COLO829 (cell line): ENCODE data around the gene APP.
"Not testable (repeated sequence)": the region's sequence is repeated elsewhere in the genome, so short reads cannot be mapped to it uniquely, and the experiment has no call there.

Source experiments
- DNase-seq: peaks from one replicate; pipeline ENCODE4 v3.0.0; 2012; ENCODE audit warnings: low spot score

Gene APP

GRCh38 chr21:25938658-25939395, 231.7 kb downstream of the APP start:
- no peak for DNase-seq

- DNase-seq, result peak; percentile 61
Observed at GRCh38 chr21:25936776-25937175, 233.8 kb downstream of the APP start.

- DNase-seq, result no peak
Observed at GRCh38 chr21:25934771-25935224, 235.8 kb downstream of the APP start.

GRCh38 chr21:25934130-25934529, 236.4 kb downstream of the APP start:
- no peak for DNase-seq

- DNase-seq, result no peak
Observed at GRCh38 chr21:25931765-25932164, 238.8 kb downstream of the APP start.

- no peak for DNase-seq
Observed at GRCh38 chr21:25929856-25930520, 240.6 kb downstream of the APP start.

- DNase-seq, result no peak
Observed at GRCh38 chr21:25927195-25927880, 243.2 kb downstream of the APP start.

- no peak for DNase-seq
Observed at GRCh38 chr21:25925936-25926335, 244.6 kb downstream of the APP start.

GRCh38 chr21:25925064-25925800, 245.3 kb downstream of the APP start:
- DNase-seq, result no peak

GRCh38 chr21:25918152-25918551, 252.4 kb downstream of the APP start:
- DNase-seq, result not testable (repeated sequence)

- no peak for DNase-seq
Observed at GRCh38 chr21:25916226-25916625, 254.3 kb downstream of the APP start.

- no peak for DNase-seq
Observed at GRCh38 chr21:25913479-25913878, 257.1 kb downstream of the APP start.

GRCh38 chr21:25912402-25912746, 258.2 kb downstream of the APP start:
- peak; percentile 45 for DNase-seq

GRCh38 chr21:25911730-25912401, 258.7 kb downstream of the APP start:
- DNase-seq, result no peak

- no peak for DNase-seq
Observed at GRCh38 chr21:25910809-25911208, 259.8 kb downstream of the APP start.

GRCh38 chr21:25909341-25909740, 261.2 kb downstream of the APP start:
- DNase-seq, result no peak

GRCh38 chr21:25908495-25908894, 262.1 kb downstream of the APP start:
- DNase-seq, result no peak

- no peak for DNase-seq
Observed at GRCh38 chr21:25907573-25908275, 262.8 kb downstream of the APP start.

- DNase-seq, result no peak
Observed at GRCh38 chr21:25906587-25906986, 264.0 kb downstream of the APP start.

- no peak for DNase-seq
Observed at GRCh38 chr21:25905126-25905525, 265.4 kb downstream of the APP start.

- no peak for DNase-seq
Observed at GRCh38 chr21:25904044-25904695, 266.4 kb downstream of the APP start.
